ENCODE data around the gene PRPF31. TPM values are rescaled to one million over a fixed set of nuclear protein-coding genes. Genes with fewer than 3 reads are reported as not detected.

Gene PRPF31
- total RNA-seq, 2 experiments from 2014 or later: 81.1 to 85.2 TPM

DNA sequence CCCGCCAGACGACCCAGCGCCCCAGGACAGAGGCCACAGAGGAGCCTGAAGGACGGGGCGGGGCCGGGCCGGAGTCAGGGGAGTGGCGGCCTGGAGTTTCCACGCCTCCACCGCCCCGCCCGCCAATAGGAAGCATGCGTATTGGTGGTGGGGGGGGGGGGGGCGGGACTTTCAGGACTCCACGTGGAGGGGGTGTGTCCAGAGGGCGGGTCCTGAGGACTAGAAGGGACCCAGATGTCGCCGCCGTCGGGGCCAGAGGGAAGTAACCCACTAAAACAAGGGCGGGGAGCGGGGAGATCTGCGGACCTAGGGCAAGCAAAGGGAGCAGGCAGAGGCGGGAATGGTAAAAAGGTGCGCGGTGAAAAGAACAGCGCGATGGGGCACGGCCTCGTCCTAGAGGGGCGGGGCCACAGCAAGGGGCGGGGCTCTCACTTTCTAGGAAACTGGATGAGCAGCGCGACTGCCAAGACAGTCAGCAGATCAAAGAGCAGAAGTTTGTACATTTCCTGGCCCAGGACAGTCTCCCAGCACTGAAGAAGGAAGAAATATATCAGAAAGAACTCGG, 46.8 kb downstream of the PRPF31 start:
- Mint-ChIP-seq H3K4me3 (peak overlapping the region; percentile 76), H3K27me3 (peaks cover 13% of the 10 kb centered on the region), H3K9me3 (no peaks in the 10 kb centered on the region), H3K4me1 (ENCODE audit: low read depth) (peaks cover 39% of the 10 kb centered on the region), H3K27ac (no peak overlapping the region), H3K36me3 (ENCODE audit: low read depth) (peaks cover 3% of the 10 kb centered on the region)
- DNase-seq: peak; percentile 91
- CTCF ChIA-PET: no interaction called here
- intact Hi-C loops (cut with micrococcal nuclease): no loop called here
- TF ChIP-seq, protein P1, sequence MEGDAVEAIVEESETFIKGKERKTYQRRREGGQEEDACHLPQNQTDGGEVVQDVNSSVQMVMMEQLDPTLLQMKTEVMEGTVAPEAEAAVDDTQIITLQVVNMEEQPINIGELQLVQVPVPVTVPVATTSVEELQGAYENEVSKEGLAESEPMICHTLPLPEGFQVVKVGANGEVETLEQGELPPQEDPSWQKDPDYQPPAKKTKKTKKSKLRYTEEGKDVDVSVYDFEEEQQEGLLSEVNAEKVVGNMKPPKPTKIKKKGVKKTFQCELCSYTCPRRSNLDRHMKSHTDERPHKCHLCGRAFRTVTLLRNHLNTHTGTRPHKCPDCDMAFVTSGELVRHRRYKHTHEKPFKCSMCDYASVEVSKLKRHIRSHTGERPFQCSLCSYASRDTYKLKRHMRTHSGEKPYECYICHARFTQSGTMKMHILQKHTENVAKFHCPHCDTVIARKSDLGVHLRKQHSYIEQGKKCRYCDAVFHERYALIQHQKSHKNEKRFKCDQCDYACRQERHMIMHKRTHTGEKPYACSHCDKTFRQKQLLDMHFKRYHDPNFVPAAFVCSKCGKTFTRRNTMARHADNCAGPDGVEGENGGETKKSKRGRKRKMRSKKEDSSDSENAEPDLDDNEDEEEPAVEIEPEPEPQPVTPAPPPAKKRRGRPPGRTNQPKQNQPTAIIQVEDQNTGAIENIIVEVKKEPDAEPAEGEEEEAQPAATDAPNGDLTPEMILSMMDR (IDR thresholded peaks at IDR 0.05): no peak
- ATAC-seq: peak; percentile 21
- POLR2A ChIA-PET: interaction anchor here (0.6 kb wide), 1 partner anchor 47 kb away, joined by 3 read pairs; no protein-coding TSS in a partner anchor

DNA sequence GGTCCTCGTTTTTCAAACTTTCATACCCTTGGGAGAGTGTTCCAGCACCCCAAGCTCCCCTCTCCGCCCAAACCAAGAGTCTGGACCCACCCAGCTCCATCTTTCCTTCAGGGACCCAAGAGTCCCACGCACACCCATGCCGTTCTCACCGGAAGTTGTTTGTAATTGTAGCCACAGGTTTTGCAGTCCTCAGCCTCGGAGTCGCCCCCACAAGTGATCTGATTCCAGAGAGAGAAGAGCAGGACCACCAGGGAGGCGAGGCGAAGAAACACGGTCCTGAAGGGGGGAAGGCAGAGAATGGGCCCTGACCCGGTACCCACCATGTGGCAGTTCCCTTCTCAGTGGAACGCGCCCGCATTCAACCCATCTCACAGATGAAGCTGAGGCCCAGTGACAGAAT, 47.3 kb downstream of the PRPF31 start:
- peaks cover 39% of the 10 kb centered on the region for H3K4me1 Mint-ChIP-seq (ENCODE audit: low read depth)

DNA sequence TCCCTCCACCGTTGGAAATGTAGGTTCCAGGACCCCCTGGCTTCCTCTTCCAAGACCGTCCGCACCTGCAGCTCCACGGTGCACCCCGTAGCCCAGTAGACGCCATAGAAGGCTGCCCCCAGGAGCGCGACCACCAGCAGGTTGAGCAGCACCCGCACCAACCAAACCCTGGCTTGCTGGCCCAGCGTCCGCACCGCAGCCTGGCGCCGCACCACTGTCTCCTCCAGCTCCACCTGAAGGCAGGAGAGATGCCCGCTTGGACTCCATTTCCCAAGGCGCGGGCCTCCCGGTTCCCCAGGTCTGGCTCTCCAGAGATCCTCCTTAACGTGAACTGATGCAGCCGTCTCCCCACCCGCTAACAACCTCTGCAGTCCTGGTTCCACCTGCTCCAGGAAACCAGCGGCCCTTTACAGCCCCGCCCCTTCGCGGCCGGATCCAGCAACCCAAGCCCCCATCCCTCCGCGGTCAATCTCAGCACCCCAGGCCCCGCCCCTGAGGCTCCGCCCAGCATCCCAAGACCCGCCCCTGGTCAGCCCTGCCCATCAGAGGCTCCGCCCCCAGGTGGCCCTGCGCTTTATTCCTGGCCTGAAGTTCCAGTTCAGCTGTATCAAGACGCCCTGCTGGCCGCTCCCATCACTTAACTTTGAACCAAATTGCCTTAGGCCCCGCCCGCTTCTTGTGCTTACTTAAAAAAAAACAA, 49.0 kb downstream of the PRPF31 start:
- Mint-ChIP-seq H3K27me3 (peaks cover 13% of the 10 kb centered on the region), H3K4me3 (no peak overlapping the region), H3K4me1 (ENCODE audit: low read depth) (peaks cover 35% of the 10 kb centered on the region), H3K9me3 (no peaks in the 10 kb centered on the region), H3K27ac (no peak overlapping the region), H3K36me3 (ENCODE audit: low read depth) (no peaks in the 10 kb centered on the region)
- intact Hi-C loops (cut with micrococcal nuclease): no loop called here
- ChIA-PET CTCF (no interaction called here), POLR2A (interaction anchor here (0.9 to 2.3 kb wide), 5 partner anchors 8 to 70 kb away, joined by 3 to 9 read pairs (median 4); partner anchors contain the start of genes PRPF31, RPS9, TFPT and TMC4)
- ATAC-seq: no peak
- TF ChIP-seq, protein P1 (IDR thresholded peaks at IDR 0.05): no peak
- peak; percentile 67 for DNase-seq

More for the DNA sequence above, 47.3 kb downstream of the PRPF31 start:
- DNase-seq: no peak
- intact Hi-C loops (cut with micrococcal nuclease): no loop called here
- Mint-ChIP-seq H3K36me3 (ENCODE audit: low read depth) (peaks cover 3% of the 10 kb centered on the region), H3K27ac (no peak overlapping the region), H3K9me3 (no peaks in the 10 kb centered on the region), H3K4me3 (peak overlapping the region; percentile 76), H3K27me3 (peaks cover 13% of the 10 kb centered on the region)
- ChIA-PET POLR2A (interaction anchor here (0.6 to 1.4 kb wide), 2 partner anchors 46 to 47 kb away, joined by 3 to 6 read pairs; partner anchors contain the start of genes PRPF31 and TFPT), CTCF (no interaction called here)
- TF ChIP-seq, protein P1 (IDR thresholded peaks at IDR 0.05): no peak
- no peak for ATAC-seq

DNA sequence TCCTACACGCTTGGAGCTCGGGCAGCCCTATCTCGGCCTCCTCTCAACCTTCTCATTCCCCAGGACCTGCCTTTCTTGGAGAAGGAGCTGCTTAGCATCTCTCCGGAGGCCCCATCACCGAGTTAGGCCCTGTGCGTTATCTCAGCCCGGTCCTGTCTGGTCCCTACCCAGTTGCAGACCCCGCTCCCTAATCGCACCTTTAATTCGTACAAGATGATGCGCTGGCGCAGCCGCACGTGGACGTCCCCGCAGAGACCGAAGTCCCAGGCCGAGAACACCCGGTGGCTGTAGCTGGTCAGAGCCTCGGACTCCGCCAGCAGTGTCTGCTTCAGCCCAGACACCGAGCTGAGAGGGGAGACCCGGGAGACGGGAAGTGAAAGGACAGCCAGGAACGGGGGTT, 49.7 kb downstream of the PRPF31 start:
- Mint-ChIP-seq H3K27me3 (peaks cover 13% of the 10 kb centered on the region), H3K36me3 (ENCODE audit: low read depth) (no peaks in the 10 kb centered on the region), H3K27ac (no peak overlapping the region), H3K4me1 (ENCODE audit: low read depth) (peaks cover 35% of the 10 kb centered on the region), H3K9me3 (no peaks in the 10 kb centered on the region), H3K4me3 (no peak overlapping the region)
- intact Hi-C loops (cut with micrococcal nuclease): no loop called here
- no peak for ATAC-seq
- DNase-seq: no peak
- POLR2A ChIA-PET: interaction anchor here (0.9 to 2.3 kb wide), 4 partner anchors 24 to 69 kb away, joined by 3 to 9 read pairs (median 3); partner anchors contain the start of gene RPS9
- TF ChIP-seq, protein P1 (IDR thresholded peaks at IDR 0.05): no peak
- CTCF ChIA-PET: interaction anchor here (0.8 kb wide), 1 partner anchor 24 kb away, joined by 3 read pairs; the partner anchor contains the start of gene MBOAT7

Data from activated CD8-positive, alpha-beta T cell treated with anti-CD3 and anti-CD28 coated beads for 36 hours (primary cell).